GM12865 (cell line): ENCODE data around the gene CACNA1I.

Experiments used
- DNase-seq: peaks from one replicate; pipeline ENCODE4 v3.0.0; 2010; ENCODE audit warnings: low read depth
- H3K4me3 ChIP-seq: 2 replicates; pipeline ENCODE4 v1.5.1; 2011; ENCODE audit warnings: mild to moderate bottlenecking, low read depth, low read length, control low read depth
- CTCF ChIP-seq: IDR thresholded peaks from 2 replicates; pipeline ENCODE4 v1.5.1; 2011; ENCODE audit warnings: low read length, control low read depth, low read depth, inconsistent platforms; ENCODE audit not compliant: insufficient read depth; ENCODE audit errors: missing control alignments

Gene CACNA1I

GRCh38 chr22:39569066-39569465 is 1.5 kb upstream of the CACNA1I start:
- no peak for TF ChIP-seq CTCF
- no peak for DNase-seq
- no peak overlapping the region for H3K4me3 ChIP-seq

DNA sequence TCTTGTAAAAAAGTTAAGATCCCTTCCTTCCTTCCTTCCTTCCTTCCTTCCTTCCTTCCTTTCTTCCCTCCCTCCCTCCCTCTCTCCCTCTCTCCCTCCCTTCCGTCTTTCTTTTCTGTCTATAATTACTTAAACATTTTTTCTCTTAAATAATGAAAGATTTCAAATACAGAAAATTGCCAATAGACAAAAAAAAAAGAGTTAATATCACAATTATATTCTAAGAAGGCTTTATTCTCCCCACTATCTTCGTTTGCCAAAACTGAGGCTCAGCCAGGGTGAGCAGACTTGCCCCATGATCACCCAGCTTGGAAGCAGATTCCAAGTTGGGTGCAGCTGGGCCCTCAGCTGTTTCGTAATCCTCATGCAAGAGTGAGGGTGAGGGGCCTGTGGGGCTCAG is 327 bp upstream of the CACNA1I start:
- no peak for TF ChIP-seq CTCF
- DNase-seq, result no peak
- H3K4me3 ChIP-seq, result no peak overlapping the region

GRCh38 chr22:39571538-39571937 is 985 bp downstream of the CACNA1I start:
- DNase-seq, result no peak
- no peak for TF ChIP-seq CTCF
- no peak overlapping the region for H3K4me3 ChIP-seq

- no peak for DNase-seq
- TF ChIP-seq CTCF, result no peak
- no peak overlapping the region for H3K4me3 ChIP-seq
Observed at GRCh38 chr22:39574779-39575551, 4.4 kb downstream of the CACNA1I start.

DNA sequence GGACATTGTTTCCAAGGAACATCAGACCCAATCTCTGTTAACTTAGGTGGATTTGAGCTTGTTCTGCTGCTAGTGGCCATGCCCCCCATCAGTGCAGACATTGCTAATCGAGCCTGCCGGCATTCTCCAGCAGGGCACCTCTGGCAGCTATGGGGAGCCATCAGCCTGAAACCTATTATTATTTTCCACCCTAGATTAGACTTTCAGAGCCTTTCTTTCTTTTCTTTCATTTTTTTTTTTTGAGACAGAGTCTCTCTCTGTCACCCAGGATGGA is 4.9 kb downstream of the CACNA1I start:
- no peak for DNase-seq
- no peak for TF ChIP-seq CTCF
- H3K4me3 ChIP-seq, result no peak overlapping the region

DNA sequence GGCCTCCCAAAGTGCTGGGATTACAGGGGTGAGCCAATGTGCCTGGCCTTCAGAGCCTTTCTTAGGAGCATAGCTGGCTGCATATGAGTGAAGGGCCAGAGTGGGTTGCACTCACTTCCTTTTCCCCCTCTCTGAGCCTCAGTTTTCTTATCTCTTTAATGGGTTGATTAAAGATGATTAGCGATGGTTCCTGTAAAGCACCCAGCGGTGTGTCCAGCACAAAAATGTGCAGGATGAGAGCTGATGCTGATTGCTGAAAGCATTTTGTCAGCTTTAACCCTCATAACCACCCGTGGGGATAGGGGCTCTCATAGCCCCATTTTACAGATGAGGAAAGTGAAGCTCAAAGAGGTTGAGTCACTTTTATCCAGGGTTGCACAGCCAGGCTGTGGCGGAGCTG is 5.5 kb downstream of the CACNA1I start:
- TF ChIP-seq CTCF, result no peak
- H3K4me3 ChIP-seq, result no peak overlapping the region
- no peak for DNase-seq

DNA sequence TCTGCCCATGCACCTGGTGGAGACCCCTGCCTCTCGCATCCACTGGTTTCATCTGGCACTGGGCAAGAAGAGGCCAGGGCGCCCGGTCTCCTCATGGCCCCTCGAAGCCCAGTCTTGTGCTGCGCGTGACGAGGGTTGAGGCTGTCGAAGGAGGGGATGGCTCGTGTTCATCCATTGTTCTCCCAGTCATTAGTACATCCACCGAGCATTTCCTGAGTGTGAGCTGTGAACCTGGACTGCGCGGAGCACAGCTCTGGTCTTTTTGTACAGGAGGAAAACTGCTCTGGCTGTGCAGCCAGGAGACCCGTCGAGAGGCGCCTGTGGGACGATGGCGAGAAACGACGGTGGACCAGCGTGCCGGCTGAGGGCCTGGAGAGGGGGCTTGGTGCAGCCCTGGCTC is 6.8 kb downstream of the CACNA1I start:
- TF ChIP-seq CTCF, result no peak
- no peak overlapping the region for H3K4me3 ChIP-seq
- no peak for DNase-seq
